H54 (cell line): ENCODE measurements around the gene TSPAN3.
A peak's percentile ranks its signal among the peaks of the same experiment; 100 is the strongest.

Source experiments
- DNase-seq: peaks from one replicate; pipeline ENCODE4 v3.0.0; 2011; ENCODE audit warnings: low spot score, mixed read lengths; ENCODE audit not compliant: insufficient read length
- FAIRE-seq: peaks from 3 replicates; lab custom pipeline; 2011; peaks lifted over from hg19 to GRCh38; lab: Jason Lieb, UNC
- POLR2A ChIP-seq: IDR thresholded peaks from 2 replicates; pipeline ENCODE4 v1.6.1; 2011; ENCODE audit warnings: low read depth, mild to moderate bottlenecking, low read length

Gene TSPAN3

GRCh38 chr15:77070495-77071304 lies at the start of gene TSPAN3:
TSS of gene TSPAN3 (minus strand) at chr15:77071109. CDS start at chr15:77070954, 155 bp downstream.
- peak; percentile 97 for TF ChIP-seq POLR2A
- DNase-seq: peak; percentile 67
- no peak for FAIRE-seq

GRCh38 chr15:77120576-77120975 lies 49.7 kb upstream of the TSPAN3 start:
- FAIRE-seq: no peak
- no peak for TF ChIP-seq POLR2A
- DNase-seq: no peak

- FAIRE-seq (no peak), DNase-seq (no peak)
- no peak for TF ChIP-seq POLR2A
Observed at GRCh38 chr15:77119446-77119845, 48.5 kb upstream of the TSPAN3 start.

- DNase-seq (peak; percentile 15), FAIRE-seq (no peak)
- no peak for TF ChIP-seq POLR2A
Observed at GRCh38 chr15:77118882-77119321, 48.0 kb upstream of the TSPAN3 start.

- no peak for DNase-seq
- no peak for TF ChIP-seq POLR2A
- FAIRE-seq: no peak
Observed at GRCh38 chr15:77115179-77115578, 44.3 kb upstream of the TSPAN3 start.

- DNase-seq: no peak
- TF ChIP-seq POLR2A: no peak
- no peak for FAIRE-seq
Observed at GRCh38 chr15:77112838-77113504, 42.1 kb upstream of the TSPAN3 start.

GRCh38 chr15:77111789-77112188 lies 40.9 kb upstream of the TSPAN3 start:
- FAIRE-seq (no peak), DNase-seq (no peak)
- no peak for TF ChIP-seq POLR2A

GRCh38 chr15:77107531-77108355 lies 36.8 kb upstream of the TSPAN3 start:
- DNase-seq (peak; percentile 13), FAIRE-seq (no peak)
- TF ChIP-seq POLR2A: no peak

- no peak for DNase-seq
- no peak for TF ChIP-seq POLR2A
- no peak for FAIRE-seq
Observed at GRCh38 chr15:77107068-77107467, 36.2 kb upstream of the TSPAN3 start.

GRCh38 chr15:77104155-77104554 lies 33.2 kb upstream of the TSPAN3 start:
- FAIRE-seq: no peak

GRCh38 chr15:77099741-77100463 lies 29.0 kb upstream of the TSPAN3 start:
- FAIRE-seq (no peak), DNase-seq (no peak)
- no peak for TF ChIP-seq POLR2A

More at GRCh38 chr15:77104155-77104554, 33.2 kb upstream of the TSPAN3 start:
- DNase-seq: no peak
- TF ChIP-seq POLR2A: no peak

- DNase-seq (no peak), FAIRE-seq (no peak)
- no peak for TF ChIP-seq POLR2A
Observed at GRCh38 chr15:77098572-77098971, 27.7 kb upstream of the TSPAN3 start.

- TF ChIP-seq POLR2A: no peak
- FAIRE-seq (no peak), DNase-seq (no peak)
Observed at GRCh38 chr15:77097921-77098320, 27.0 kb upstream of the TSPAN3 start.
